ENCODE results near the gene FRS2.

FRS2 gene

DNA sequence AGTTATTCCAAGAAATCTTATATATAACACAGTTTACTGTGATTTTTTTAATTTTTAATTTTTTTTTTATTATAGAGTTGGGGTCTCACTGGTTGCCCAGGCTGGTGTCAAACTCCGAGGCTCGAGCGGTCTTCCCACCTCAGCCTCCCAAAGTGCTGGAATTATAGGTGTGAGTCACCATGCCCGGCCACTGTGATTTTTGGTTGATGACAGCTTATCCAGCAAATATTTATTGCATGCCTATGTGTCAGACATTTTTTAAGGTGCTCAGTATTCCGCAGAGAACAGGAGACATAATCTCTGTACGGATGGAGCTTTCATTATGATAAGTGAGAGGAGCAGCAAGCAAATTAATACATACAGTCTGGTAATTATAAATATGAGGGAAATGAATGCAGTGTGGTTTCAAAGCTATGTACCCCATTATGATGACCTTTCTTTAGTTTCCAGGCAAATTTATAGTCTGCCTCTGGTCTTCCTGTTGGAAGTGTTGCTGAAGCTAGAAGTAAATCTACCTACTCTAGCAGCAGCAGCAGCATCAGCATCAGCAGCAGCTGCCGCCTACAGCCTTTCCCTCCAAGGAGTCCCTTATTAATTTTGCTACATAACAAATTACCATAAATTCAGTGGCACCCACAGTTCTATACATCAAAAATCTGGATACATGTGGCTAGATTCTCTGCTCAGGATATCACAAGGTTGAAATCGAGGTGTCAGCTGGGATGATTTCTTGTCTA lies 32.3 kb downstream of the FRS2 start:
- no peak for DNase-seq

DNA sequence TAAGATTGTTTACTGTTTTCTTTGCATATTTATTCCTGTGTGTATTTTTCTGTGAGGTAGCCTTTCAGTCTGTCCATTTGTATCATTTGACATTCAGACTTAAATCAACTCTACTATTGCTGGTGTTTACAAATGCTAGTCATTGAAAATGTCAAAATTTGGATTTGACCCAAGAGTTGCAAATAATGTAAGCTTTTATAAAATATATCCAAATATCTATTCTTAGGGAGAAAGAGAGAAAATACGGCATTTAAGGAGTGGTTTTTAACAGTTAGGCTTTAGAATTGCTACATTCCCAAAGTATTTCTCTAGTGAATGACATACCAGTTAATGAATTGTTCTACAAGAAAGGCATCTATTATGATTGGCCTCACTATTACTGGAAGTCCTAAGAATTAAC lies 37.9 kb downstream of the FRS2 start:
- no peak for DNase-seq

DNA sequence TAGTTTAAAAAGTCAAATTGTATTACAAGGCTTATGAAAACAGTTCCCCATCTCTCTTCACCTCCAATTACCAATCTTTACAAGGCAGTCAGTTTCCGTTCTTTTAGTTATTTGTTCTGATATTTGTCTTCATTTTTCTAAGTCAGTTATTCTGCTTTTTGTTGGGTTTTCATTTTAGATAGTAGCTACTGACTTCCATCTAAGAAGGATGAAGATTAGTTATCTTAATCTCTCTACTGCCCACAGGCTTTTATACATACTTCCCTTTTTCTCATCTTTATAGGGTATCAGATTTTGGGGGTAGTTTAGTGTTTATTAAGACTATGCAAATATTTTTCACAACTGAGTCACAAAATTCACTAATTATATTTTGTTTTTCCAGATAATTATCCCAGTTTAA lies 38.4 kb downstream of the FRS2 start:
- DNase-seq, result no peak

DNA sequence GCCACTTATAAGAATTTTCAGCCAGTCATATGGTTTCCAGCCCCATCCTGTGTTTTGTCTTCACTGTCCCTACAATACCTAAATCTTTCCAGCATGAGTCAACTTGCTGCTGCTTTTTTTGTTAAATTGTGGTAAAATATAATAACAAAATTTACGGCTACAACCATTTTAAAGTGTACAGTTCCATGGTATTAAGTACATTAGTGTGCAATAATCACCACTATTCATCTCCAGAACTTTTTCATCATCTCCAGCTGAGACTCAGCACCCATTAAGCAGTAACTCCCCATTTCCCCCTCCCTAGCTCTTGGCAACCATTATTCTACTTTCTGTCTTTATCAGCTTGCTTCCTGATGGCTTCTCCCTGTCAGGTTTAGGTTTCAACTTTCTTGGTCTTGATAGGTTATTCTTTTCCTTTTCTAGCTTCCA lies 39.1 kb downstream of the FRS2 start:
- no peak for DNase-seq

DNA sequence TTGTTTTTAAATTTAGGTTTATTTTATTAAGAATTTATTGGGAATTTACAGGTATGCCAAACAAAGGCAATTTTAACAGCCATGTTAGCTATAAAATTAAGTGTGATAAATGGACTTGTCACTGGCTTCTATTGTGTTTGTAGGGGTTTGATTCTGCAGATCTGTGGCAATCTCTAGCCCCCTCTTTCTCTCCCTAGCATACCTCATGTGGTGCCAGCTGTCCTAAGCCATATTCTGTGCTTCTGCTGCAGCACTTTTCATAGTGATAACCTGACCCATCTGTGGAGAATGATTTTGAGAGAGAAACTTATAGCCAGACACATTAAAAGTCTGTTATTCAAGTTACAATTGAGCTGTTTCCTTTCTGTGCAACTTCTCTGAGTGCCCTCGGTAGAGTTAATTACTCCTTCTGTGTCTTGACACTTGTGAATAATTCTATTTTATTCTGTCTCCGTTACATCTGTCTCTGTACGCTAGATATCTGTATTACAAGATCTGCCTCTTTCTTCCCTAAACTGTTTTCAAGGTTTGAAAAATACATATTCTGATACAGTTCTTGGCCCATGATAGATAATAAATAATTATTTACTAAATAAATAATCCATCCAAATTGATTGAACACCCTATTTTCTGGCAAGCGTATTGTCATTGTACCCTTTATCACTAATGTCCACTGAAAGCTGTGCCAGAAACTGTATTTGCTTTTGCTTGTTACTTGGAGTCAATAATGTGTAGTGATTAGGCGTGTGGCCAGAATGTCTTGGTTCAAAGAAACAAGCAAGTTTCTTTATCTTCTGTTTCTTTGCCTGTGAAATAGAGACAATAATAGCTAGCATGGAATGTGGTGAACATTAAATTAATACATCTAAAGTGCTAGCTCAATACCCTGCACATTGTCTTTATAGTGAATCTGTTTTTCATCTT lies 40.0 kb downstream of the FRS2 start:
- DNase-seq, result no peak

DNA sequence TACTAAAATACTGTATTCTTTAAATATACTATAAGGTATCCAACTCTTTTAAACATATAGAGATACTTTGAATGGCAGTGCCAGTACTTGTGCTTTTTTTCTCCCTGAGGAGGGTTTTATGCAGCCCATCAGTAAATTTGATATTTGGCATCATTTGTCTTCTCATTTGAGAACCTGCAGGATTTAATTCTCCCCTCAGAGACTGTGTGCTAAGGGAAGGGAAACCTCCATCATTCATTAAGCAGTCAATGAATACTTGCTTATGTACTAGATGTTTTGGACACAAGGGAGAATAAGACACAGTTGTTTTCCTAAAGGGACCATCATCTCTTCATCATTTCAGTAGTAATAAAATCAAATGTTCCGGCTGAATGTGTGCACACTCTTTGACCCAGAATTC lies 40.8 kb downstream of the FRS2 start:
- DNase-seq, result no peak

DNA sequence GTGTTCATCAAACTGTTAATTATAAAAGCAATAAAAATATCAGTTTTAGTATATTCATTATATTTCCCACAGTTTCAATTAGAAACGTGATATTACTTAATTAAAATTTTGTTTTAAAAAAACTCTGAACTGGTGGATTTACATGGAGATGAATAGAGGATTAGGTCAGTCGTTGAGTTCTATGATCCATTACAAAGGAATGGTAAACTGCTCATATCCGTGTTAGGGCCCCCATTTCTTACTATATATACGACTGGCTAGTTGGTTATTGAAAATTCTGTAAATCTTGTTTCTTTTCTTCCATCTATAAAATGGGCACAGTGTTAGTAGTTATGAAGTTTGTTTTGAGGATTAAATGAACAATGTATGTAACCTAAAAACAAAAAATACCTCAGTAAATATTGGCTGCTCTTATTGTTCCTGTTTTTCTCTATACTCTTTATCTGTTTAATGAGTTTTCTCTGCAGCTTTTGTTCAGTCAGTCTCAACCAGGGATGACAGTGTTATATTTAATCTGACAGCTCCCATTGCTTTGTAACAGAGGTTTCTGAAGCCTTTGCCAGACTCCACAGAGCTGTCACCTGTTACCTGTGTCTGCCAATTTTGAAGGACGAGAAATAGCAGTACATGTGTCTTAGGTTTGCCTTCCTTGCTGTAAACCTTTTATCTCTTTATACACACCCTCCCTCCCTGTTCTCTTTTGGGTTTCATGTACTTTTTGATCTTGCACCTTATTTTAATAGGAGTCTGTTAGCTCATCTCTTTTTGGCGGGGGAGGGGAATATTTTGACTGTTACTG lies 41.5 kb downstream of the FRS2 start:
- DNase-seq, result no peak

DNA sequence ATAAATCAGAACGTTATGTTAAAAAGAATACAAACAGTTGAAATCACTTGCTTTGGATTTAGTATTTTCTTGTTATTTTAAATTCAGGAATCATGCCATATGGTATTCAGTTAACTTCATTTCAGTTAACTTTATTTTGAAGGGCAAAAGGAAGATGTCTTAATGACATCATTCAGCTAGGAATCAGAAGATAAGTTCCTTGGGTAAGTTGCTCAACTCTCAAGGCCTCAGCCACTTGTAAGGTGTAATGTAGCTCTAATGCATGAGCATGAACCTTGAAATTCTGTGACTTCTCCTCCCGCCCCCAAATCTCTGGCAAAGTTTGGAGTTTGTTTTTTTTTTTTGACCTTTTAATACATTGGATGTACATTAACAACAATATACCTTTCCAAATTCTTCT lies 42.6 kb downstream of the FRS2 start:
- no peak for DNase-seq

DNA sequence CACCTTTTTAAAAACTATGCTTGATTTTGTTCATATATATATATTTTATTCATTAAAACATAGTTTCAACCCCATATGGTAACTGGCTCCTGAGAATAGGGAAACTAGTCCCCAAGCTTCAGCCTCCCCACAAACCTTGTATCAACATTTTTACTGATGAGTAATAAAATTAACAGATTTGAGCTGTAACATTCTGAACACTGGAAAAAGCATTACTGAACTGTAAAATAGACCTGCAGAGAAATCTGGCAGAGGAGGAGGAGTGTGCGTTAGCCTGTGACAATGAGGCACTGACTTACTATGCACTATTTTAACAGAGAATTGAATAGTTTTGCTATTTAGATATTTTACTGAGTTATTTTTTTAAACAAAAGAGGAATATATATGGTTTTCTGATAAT lies 43.1 kb downstream of the FRS2 start:
- no peak for DNase-seq

DNA sequence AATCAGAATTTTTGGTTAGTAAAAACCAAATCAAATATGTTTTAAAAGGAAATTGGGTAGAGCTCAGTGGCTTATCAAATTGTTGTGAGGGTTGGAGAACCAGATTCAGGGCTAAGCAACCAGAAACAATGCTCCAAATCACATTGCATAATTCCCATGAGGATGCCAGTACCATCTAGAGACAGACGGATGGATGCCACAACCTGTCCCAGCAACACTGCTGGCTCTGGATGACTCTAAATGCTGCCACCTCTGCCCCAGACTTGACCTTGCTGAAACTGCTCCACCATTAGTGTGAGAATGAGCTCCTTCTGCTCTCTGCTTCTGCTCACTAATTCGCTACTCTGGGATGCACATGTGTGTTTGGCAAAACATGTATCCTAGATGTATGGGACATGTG lies 43.9 kb downstream of the FRS2 start:
- DNase-seq, result no peak

DNA sequence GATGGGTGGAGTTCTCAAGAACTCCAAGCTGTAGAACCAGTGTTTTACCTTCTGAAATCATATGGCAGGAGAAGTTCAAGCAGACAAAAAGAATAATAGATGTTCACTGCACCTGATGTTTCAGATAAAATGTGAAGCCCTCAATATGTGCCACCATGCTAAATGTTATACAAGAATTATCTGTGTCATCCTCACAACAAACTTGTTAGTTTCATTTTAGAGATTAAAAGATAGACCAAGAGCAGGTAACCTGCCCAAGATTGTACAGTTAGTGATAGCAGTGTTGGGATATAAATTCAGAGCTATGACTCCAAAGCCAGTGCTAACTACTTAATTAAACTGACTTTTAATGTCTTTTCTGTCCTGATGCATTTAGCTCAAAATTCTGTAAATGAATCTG lies 44.7 kb downstream of the FRS2 start:
- DNase-seq, result no peak

DNA sequence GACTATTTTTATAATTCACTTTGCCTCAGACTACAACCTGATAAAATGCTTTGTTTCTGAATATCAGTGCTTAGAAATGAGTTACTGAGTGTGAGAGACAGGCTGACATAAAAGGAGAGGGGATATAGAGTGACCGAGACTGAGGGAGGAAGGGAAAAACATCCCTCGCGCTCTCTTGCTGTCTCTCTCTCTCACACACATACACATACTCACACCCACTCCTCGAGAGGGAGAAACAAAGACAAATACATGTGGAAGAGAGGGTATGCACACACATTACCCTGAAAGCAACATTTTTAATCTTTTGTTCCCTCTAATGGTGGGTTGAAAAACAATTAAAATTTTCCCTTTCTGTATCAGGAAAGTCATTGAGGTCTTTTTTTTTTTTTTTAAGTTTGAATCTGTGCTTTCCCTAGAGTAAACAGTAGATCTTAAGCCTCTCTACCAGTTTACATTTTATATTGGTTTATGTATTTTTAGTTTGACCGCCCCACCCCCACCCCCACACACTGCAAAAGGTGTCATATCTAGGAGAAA lies 45.3 kb downstream of the FRS2 start:
- DNase-seq, result no peak

DNA sequence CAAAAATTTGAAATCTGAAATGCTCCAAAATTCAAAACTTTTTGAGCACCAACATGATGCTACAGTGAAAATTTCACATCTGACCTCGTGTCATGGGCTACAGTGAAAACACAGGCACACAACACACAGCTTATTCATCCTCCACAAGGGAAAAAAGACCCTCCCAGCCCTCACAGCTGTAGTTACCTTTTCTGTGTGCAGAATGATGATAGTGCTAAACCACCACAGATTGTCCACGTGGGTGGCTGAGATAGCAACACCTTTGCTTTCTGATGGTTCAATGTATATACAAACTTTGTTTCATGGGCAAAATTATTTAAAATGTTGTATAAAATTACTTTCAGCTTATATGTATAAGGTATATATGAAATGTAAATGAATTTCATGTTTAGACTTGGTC lies 46.8 kb downstream of the FRS2 start:
- no peak for DNase-seq

DNA sequence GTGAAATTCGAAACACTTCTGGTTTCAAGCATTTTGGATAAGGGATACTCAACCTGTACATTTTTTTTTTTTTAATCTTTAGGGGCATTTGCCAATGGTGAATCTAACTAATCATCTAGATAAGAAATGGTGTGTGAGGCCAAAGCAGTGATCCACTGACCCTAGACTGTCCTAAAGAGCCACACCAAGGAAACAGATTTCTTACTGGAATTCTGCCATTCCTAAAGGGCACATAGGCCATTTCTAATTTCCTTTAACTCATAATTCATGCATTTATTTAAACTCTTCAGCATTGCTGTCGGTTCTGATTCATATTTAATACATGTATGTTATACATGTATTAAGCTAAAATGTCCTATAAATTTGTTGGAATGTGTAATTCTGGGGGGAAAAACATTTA lies 47.2 kb downstream of the FRS2 start:
- DNase-seq, result no peak

DNA sequence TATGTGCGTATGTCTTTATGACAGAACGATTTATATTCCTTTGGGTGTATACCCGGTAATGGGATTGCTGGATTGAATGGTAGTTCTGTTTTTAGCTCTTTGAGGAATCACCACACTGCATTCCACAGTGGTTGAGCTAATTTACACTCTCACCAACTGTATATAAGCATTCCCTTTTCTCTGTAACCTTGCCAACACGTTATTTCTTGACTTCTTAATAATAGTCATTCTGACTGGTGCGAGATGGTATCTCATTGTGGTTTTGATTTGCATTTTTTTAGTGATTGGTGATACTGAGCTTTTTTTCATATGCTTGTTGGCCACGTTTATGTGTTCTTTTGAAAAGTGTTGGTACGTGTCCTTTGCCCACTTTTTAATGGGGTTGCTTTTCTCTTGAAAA lies 49.7 kb downstream of the FRS2 start:
- DNase-seq, result no peak

DNA sequence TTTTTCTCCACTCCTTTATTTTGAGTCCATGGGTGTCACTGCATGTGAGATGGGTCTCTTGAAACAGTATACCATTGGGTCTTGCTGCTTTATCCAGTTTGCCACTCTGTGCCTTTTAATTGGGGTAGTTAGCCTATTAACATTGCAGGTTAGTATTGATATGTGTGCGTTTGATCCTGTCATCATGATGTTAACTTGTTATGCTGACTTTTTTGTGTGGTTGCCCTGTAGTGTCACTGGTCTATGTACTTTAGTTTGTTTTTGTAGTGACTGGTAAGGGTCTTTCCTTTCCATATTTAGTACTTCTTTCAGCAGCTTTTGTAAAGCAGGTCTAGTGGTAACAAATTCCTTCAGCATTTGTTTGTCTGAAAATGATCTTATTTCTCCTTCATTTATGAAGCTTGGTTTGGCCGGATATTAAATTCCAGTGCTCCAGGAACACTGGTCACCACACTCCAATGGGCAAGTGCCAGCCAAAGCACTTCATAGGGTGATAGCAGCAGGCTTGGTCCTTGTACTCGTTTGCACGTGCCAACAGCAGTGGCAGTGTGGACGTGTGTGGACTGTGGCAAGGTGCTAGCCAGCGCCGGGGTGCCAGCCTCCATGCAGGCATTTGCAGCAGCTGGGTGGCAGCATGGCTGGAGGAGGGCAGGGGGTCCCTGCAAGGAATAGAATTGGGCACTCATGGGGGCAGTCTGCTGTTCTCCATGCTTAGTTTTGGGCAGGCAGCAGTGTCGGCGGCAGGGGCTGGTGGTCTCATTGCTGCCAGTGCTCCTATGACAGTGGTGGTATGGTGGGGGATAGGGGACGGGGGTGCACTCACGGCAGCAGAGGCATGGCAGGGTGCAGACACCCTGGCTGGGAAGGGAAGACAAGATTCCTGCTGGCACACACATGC lies 53.5 kb downstream of the FRS2 start:
- DNase-seq, result no peak

DNA sequence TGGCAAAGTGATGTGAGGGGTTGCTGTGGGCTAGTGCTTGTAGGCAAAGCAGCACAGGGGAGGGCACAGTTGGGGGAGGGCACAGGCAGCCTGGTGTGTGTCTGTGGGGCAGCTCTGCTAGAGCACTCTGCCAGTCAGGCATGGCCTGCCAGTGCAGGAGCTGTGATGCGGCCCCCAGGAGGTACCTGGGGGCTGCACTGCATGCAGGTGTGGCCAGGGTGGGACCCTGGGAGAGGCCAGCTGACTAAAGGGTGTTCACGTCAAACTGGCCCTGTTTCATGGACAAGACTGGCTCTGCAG lies 54.1 kb downstream of the FRS2 start:
- DNase-seq, result no peak

DNA sequence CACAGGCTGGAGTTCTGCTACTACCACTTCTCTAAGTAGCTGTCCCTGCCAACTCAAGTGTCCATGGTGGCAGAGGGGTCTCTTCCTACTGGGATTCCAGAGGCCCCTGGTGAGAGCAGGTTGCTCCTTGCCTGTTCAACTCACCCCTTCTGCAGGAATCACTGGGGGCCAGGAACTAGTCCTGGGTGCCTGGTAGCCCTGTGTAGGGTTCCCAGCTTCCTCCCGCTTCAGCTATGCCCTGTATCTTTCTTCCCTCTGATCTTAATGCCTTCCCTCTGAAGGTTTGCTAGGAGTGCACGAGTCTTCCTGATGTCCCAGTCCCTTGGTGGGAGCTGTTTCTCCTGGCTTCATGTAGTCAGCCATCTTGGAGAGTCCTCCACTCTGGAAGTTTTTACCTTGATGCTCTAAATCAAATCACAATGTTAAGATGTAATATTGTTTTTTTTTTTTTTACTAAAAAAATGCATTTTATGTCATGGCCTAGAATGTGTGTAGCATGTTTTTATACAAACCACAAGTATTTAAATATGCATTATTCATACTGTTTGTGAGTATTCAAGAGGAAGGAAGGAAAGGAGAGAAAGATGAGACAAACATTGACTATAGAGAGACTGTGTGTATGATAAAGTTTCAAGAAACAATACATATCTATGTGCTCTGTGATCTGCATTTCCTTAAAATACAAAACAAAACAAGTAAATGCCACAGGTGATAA lies 54.7 kb downstream of the FRS2 start:
- no peak for DNase-seq

DNA sequence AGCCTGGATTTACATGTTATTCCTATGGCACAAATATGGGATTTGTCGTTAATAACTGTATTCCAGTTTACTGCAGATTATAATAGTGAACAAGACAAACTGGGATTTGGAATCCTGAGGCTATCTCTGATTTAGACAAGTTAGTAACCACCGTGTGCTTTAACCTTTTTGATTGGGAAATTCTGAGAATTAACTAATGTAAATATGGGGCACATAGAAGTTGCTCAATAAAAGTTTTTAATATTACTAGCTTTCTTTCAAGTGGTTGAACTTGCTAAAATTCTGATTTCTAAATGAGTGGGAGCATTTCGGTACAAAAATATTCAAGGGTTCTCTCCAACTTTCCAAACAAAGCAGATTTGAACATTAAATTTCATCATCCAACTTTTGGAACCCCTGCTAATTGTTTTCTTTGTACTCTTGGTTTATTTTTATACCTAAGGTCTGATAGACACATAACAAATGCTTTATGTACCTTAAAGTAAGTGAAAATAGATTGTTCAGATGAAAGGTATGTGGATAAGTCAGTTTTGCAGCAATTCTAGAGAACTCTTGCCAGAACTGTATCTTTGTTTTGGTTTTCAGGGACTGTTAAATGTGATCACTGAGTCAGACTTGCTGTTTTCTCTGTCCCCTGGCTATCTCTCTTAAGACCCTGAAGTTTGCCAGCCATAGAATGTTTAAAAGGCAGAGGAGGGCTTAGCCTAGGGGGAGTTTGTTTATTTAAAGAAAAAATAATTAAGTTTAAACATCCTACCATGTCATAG lies 57.5 kb downstream of the FRS2 start:
- no peak for DNase-seq

DNA sequence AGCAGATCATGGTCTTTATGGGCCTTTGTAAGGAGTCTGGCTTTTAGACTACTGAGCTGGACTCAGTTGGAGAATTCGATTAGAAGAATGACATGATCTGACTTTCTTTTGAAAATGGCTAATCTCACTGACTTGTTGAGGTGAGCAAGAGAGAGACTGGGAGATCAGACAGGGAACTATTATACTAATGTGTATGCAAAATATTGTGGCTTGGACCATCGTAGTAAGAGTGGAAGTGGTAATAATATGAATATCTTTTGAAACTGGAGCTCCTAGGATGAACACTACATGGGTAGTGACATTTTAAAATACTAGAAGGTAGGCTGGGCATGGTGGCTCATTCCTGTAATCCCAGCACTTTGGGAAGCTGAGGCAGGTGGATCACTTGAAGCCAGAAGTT lies 58.8 kb downstream of the FRS2 start:
- DNase-seq, result no peak

DNA sequence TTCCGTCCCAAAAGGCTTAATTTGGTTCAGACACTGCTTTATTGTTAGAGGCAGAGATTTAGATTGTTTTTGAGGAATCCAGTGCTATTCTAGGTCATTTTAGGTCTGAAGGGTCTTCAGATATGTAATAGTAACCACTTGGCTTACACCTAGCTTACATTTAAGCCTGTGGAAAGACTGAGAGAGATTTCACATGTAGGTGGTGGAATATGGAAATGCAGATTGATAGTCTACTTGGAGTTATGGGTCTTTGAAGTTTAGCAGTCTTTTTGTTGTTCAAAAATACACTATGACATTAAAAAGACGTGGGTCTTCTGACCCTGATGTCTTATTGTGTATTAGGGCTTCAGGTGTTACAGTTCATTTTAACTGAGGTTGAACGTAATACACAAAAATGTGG lies 63.7 kb downstream of the FRS2 start:
- DNase-seq, result no peak

Measured in CD4-positive, alpha-beta T cell treated with Interleukin-1 beta for 1 hour (primary cell).